Measurements from ENCODE around the gene LIPC.

- TF ChIP-seq CTCF (IDR thresholded peaks at IDR 0.05): no peak
- no peak for TF ChIP-seq POLR2A (IDR thresholded peaks at IDR 0.05)
Observed at GRCh38 chr15:58492661-58493397, 61.0 kb downstream of the LIPC start.

Measured in testis (tissue), 2 donors.